ENCODE data around the gene FAM50A. TPM values are rescaled to one million over a fixed set of nuclear protein-coding genes. Genes with fewer than 3 reads are reported as not detected.

Gene FAM50A
- total and polyA plus RNA-seq, 3 donors from 2014 or later = 29.6 to 38.5 (median 38.4) TPM

DNA sequence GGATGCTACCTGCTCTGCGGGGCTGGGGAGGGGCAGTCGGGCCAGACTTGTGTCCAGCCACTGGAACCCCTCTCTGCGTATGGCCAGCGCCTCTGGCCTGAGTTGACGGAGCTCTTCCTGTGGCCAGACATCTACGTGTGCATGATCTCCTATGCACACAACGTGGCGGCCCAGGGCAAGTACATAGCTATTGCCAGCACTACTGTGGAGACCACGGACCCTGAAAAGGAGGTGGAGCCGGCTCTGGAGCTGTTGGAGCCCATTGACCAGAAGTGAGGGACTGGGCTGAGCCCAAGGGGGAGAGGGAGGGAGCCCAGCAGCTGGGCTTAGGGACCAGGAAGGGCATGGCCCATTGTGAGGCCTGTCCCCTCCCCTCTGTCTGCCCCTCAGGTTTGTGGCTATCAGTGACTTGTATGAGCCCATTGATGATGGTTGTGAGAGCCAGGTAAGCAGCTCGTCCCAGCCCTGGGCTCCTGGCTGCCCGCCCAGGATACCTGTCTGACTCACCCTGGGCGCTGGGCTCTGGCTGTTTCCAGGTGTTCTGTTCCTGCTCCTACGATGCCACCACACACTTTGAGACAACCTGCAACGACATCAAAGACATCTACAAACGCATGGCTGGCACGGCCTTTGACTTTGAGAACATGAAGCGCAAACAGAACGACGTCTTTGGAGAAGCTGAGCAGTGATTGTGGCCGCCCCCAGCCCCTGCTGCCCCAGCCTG is 1.8 kb upstream of the FAM50A start:
- H3K27ac ChIP-seq = no peak overlapping the region

GRCh38 chrX:154443479-154443910 is 446 bp upstream of the FAM50A start:
- no peaks in the 10 kb centered on the region for H3K9me3 ChIP-seq
- WGBS, 2 donors = 5 to 10% methylated on average over 8 to 9 of the region's 10 CpGs
- peak overlapping the region; percentile 72 to 83 for H3K27ac ChIP-seq
- peaks cover 5% of the 10 kb centered on the region for H3K4me1 ChIP-seq
- TF ChIP-seq, protein P1, sequence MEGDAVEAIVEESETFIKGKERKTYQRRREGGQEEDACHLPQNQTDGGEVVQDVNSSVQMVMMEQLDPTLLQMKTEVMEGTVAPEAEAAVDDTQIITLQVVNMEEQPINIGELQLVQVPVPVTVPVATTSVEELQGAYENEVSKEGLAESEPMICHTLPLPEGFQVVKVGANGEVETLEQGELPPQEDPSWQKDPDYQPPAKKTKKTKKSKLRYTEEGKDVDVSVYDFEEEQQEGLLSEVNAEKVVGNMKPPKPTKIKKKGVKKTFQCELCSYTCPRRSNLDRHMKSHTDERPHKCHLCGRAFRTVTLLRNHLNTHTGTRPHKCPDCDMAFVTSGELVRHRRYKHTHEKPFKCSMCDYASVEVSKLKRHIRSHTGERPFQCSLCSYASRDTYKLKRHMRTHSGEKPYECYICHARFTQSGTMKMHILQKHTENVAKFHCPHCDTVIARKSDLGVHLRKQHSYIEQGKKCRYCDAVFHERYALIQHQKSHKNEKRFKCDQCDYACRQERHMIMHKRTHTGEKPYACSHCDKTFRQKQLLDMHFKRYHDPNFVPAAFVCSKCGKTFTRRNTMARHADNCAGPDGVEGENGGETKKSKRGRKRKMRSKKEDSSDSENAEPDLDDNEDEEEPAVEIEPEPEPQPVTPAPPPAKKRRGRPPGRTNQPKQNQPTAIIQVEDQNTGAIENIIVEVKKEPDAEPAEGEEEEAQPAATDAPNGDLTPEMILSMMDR (IDR thresholded peaks at IDR 0.05) = no peak
- TF ChIP-seq POLR2A (IDR thresholded peaks at IDR 0.05) = no peak
- no peaks in the 10 kb centered on the region for H3K27me3 ChIP-seq
- no peaks in the 10 kb centered on the region for H3K36me3 ChIP-seq (ENCODE audit: low read depth, missing control alignments)
- H3K4me3 ChIP-seq = no peak overlapping the region
- intact Hi-C loops (cut with DNase I; ENCODE audit: low total_unique reads) = no loop called here
- DNase-seq = no peak

More for the DNA sequence above, 1.8 kb upstream of the FAM50A start:
- DNase-seq = no peak
- Histone ChIP-seq H3K9me3 (no peaks in the 10 kb centered on the region), H3K4me3 (no peak overlapping the region), H3K4me1 (peaks cover 5% of the 10 kb centered on the region), H3K36me3 (ENCODE audit: low read depth, missing control alignments) (no peaks in the 10 kb centered on the region), H3K27me3 (no peaks in the 10 kb centered on the region)
- intact Hi-C loops (cut with DNase I; ENCODE audit: low total_unique reads) = no loop called here
- 93 to 100% methylated on average over 4 to 7 of the region's 21 CpGs for WGBS, 2 donors
- TF ChIP-seq, protein P1 (IDR thresholded peaks at IDR 0.05) = no peak
- no peak for TF ChIP-seq POLR2A (IDR thresholded peaks at IDR 0.05)

DNA sequence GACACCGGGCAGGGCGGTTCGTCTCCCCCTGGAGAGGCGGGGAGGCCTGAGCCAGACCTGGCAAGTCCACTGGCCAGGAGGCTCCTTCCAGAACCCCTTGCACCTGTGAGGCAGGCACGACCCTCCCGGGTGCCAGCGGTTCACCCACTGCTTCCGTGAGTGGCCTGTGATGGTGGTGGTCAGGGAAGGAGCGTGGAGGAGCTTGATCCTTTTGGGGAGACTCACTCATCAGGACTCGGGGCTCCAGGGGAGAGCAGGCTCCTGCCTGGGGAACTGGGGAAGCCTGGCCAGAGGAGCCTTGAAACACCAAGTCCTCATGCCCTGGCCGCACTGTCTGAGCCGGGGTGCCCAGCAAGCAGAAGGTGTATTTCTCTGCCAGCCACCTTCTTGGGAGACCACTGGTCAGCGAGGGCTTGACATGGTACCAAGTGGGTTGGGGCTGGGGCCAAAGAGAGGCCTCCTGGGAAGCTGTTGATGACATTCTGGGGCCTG is 860 bp downstream of the FAM50A start:
- intact Hi-C loops (cut with DNase I; ENCODE audit: low total_unique reads) = no loop called here

DNA sequence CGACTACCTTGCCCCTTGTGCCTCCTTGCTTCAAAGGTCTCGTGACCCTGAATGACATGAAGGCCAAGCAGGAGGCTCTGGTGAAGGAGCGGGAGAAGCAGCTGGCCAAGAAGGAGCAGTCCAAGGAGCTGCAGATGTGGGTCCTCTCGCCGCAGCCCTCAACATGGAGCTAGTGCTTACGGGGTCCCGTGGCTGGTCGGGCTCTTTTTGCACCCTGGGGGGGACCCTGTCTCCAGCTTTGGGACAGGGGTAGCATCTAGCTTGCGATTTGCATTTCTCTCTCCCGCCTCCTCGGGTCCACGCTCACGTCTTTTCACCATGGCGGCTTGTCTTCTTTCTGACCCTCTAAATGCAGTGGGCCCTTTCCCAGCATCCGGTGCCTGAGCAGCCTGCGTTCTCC is 1.8 kb downstream of the FAM50A start:
- TF ChIP-seq, protein P1 (IDR thresholded peaks at IDR 0.05) = no peak
- no peak for TF ChIP-seq POLR2A (IDR thresholded peaks at IDR 0.05)
- no peaks in the 10 kb centered on the region for H3K36me3 ChIP-seq (ENCODE audit: low read depth, missing control alignments)
- intact Hi-C loops (cut with DNase I; ENCODE audit: low total_unique reads) = no loop called here

More for the DNA sequence above, 860 bp downstream of the FAM50A start:
- Histone ChIP-seq H3K9me3 (no peaks in the 10 kb centered on the region), H3K27ac (peak overlapping the region; percentile 76 to 83), H3K4me3 (peak overlapping the region; percentile 57 to 58), H3K36me3 (ENCODE audit: low read depth, missing control alignments) (no peaks in the 10 kb centered on the region), H3K27me3 (no peaks in the 10 kb centered on the region), H3K4me1 (peaks cover 5% of the 10 kb centered on the region)
- no peak for DNase-seq
- 74% methylated on average over 9 of the region's 13 CpGs; no CpG with 5 or more reads in 1 of the 2 donors for WGBS, 2 donors
- TF ChIP-seq, protein P1 (IDR thresholded peaks at IDR 0.05) = no peak

More for the DNA sequence above, 1.8 kb downstream of the FAM50A start:
- H3K4me1 ChIP-seq = peaks cover 5% of the 10 kb centered on the region
- DNase-seq = no peak
- no peak overlapping the region for H3K4me3 ChIP-seq
- no peak overlapping the region for H3K27ac ChIP-seq
- H3K9me3 ChIP-seq = no peaks in the 10 kb centered on the region
- H3K27me3 ChIP-seq = no peaks in the 10 kb centered on the region
- 88 to 95% methylated on average over 7 to 10 of the region's 16 CpGs for WGBS, 2 donors
